ENCODE results near the gene ATP10A.

The ATP10A gene

DNA sequence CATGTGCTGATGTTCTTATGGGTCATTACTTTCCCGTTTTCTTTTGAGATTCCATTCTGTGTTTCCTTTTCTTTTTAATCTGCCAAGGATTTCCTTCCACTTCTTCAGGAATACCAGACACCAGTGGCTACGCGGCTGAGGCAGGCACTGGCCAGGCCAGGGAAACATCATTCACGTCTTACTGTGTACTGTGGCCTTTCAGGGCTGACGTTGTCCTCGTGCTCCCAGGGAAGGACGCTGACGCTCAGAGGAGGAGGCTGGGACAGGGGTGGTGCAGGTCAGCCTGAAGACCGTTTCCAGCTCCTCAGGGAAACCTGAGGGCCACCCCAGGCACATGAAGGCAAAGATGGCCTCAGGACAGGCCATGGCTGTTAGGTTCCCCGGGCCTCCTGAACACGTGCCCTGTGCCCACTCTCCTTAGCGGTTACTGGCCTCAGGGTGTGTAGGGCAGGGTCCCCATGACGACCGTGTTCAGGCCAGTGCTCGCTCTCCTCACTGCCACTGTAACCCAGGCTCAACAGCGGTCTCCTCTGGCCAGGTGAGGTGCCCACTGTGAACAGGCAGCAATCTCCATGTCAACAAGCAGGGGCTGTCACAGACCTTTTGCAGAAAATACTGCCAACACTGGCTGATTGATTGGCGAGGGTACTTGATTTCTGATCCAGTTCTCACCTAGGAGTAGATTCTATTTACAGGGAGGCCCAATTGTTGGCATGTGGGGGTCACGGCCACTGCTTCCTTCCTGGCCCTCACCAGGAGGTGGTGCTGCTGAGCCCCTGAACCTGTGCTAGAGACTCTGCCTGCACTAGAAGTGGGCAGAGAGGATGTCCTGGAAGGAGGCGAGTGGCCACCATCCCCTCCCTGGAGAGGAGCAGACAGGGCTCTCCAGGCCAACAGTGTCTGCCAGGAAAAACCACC lies 169.5 kb downstream of the ATP10A start:
- DNase-seq, result no peak

DNA sequence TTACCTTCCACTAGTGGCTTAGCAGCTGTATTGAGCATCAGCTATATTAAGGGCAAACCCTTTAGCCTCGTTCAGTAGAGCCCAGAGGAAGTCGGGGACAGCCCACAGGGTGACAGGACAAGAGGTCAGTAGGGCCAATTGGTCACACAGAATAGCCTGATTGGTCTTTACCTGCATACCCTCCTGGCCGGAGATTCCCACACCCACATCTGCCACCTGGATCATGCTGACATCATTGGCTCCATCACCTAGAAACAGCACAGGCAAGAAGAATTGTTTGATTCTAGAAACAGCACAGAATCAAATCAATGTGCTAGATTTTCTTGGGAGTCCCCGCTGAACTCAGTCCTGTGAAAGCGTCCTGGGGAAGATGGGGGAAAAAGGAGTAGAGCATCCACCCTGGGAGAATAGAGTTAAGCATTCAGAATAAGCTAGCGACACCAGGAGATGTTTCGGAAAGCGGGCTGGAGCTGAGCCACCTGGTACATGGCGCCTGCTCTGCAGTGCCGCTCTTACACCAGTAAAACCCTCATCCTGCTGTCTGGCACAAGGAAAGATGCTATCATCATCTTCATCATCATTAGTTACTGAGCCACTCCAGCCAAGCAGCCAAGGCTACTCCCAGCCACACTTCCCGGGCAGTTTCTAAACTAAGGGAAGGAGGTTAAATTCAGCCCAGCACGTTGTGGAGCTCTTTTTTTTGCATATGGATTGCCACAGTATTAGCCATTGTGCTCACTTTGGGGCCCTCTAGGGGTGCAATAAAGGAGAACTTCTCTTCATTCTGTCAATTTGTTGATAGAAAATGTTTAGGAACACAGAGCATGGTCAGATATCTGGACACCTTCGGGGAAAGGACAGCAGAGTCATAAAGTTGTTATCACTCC lies 171.3 kb downstream of the ATP10A start:
- no peak for DNase-seq

- DNase-seq, result no peak
These were observed 172.2 kb downstream of the ATP10A start for GRCh38 chr15:25690673-25691543.

- DNase-seq, result no peak
These were observed 173.5 kb downstream of the ATP10A start for GRCh38 chr15:25689592-25689991.

GRCh38 chr15:25688166-25688565 lies 175.0 kb downstream of the ATP10A start:
- no peak for DNase-seq

- DNase-seq, result no peak
These were observed 175.4 kb downstream of the ATP10A start for GRCh38 chr15:25687689-25688088.

GRCh38 chr15:25687276-25687675 lies 175.9 kb downstream of the ATP10A start:
- DNase-seq, result no peak

DNA sequence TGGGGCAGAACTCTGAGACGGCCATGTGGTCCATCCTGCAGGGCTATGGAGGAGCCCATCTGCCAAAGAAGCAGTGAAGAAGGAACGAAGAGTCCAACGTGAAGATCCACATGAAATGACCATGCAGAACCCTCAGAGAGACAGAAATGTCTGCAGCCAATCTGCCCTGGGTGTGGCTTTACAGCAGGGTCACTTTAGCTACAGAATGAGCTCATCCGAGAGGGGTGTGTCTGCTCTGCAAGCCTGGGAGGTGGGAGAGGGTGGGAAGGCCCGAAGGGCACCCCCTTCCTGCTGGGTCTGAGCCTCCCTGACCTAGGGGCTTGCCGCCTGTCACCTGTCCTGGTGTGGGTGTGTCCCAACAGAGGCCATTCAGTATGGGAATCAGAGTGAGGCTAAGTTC lies 176.3 kb downstream of the ATP10A start:
- DNase-seq, result no peak

GRCh38 chr15:25684521-25685431 lies 178.4 kb downstream of the ATP10A start:
- no peak for DNase-seq

- no peak for DNase-seq
These were observed 179.2 kb downstream of the ATP10A start for GRCh38 chr15:25683911-25684310.

GRCh38 chr15:25683415-25683814 lies 179.7 kb downstream of the ATP10A start:
- no peak for DNase-seq

DNA sequence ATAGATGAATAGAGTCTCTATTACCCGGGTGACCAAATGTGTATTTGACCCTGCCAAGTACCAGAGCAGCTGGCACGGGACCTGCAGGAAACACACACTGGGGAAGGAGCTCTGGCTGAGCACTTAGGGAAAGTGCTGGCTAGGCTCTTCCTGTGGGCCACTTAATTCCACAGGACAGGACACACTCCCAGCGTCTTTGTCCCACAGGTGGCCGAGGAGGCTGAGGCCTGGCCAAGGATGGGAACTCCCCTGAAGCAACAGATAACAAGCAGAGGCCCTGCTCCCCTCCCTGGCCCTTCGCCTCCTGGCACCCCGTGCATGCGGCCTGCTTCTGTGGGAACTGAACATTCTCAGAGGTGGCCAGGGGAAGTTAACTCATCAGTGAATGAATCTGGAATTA lies 180.8 kb downstream of the ATP10A start:
- no peak for DNase-seq

DNA sequence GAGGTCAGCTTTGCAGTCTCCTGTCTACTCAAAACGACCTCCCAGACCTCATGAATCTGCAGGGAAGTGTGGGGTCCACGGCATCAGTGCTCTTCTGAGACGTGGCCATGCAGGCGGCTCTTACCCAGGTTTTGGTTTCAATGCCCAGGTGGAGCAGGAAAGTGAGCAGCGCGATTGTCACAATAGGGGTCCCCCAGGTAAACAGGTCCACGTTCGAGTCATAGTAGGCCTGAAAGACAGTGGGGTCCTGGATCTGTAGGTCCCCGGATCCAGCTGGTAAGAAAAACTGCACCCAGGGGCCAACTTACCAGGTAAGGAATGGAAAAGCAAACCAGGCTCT lies 182.5 kb downstream of the ATP10A start:
- no peak for DNase-seq

GRCh38 chr15:25679964-25680685 lies 183.0 kb downstream of the ATP10A start:
- no peak for DNase-seq

GRCh38 chr15:25679492-25679891 lies 183.6 kb downstream of the ATP10A start:
- no peak for DNase-seq

DNA sequence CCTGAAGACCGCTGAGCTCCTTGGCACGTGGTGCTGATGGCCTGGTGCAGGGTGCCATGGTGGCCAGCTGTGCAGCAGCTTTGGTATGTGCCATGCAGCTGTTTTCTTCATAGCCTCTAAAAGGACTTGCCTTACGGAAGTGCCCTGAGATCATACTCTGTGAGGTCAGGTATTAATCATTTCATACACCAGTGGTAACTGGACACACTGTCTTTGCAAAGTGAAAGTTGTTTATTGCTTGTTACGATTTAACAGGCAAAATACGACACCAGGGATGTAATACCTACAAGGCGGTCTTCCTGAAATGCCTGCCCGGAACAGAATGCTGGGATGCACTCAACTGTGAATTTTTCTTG lies 184.6 kb downstream of the ATP10A start:
- no peak for DNase-seq

- no peak for DNase-seq
These were observed 185.2 kb downstream of the ATP10A start for GRCh38 chr15:25677719-25678499.

- DNase-seq, result no peak
These were observed 187.1 kb downstream of the ATP10A start for GRCh38 chr15:25676070-25676469.

DNA sequence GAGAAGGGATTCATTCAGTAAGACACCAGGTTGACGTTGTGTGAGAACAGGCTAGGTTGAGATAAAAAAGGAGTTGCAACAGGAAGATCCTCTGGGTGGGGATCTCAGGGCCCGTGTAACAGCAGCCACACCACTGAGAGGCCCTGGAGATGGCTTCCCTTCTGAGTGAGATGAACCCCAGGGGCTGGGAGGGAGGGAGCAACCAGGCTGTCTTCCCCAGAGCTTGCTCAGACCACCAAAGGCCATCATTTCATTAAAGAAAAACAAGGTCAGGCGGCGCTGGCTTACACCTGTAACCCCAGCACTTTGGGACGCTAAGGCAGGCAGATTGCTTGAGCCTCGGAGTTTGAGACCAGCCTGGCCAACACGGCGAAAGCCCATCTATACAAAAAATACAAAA lies 187.7 kb downstream of the ATP10A start:
- no peak for DNase-seq

DNA sequence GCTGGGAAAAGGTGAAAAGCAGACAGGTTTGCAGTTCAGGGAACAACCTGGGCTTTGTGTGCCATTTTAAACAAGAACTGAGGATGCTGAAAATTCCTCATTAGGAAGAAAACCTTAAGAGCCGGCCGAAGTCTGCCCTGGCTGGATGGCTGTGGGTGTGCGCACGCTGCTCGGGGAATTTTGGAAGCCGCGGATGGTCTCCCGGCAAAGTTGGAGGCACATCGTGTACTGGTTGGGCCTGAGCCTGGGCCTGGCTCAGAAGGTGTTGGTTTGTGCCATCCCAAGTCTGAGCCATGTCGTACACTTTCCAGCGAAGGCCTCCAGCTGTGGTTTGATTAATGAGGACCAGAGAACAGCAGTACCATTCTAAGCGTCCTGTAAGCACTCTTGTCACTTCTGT lies 188.2 kb downstream of the ATP10A start:
- DNase-seq, result no peak
